Stimulated activated naive CD4-positive, alpha-beta T cell treated with Interleukin-2 at 50 U/mL for 16 hours (primary cell): Measurements from ENCODE around the gene CNKSR3.
"Not testable (repeated sequence)": the region's sequence is repeated elsewhere in the genome, so short reads cannot be mapped to it uniquely, and the experiment has no call there.

Source experiments
- DNase-seq: peaks from one replicate; lab custom pipeline; 2025; lab: John Stamatoyannopoulos, UW

CNKSR3 gene

GRCh38 chr6:154510144-154510905, at the start of gene CNKSR3:
CNKSR3 (minus strand) TSS chr6:154510685; CDS start chr6:154510114, 571 bp downstream.
- no peak for DNase-seq

GRCh38 chr6:154558984-154559383, 48.5 kb upstream of the CNKSR3 start:
- DNase-seq: no peak

- no peak for DNase-seq
Measured at GRCh38 chr6:154558513-154558912, 48.0 kb upstream of the CNKSR3 start.

GRCh38 chr6:154555073-154555677, 44.7 kb upstream of the CNKSR3 start:
- no peak for DNase-seq

GRCh38 chr6:154554491-154554890, 44.0 kb upstream of the CNKSR3 start:
- DNase-seq: no peak

- no peak for DNase-seq
Measured at GRCh38 chr6:154550779-154551178, 40.3 kb upstream of the CNKSR3 start.

GRCh38 chr6:154549179-154549578, 38.7 kb upstream of the CNKSR3 start:
- DNase-seq: no peak

GRCh38 chr6:154548130-154548830, 37.8 kb upstream of the CNKSR3 start:
- DNase-seq: no peak

GRCh38 chr6:154543628-154544027, 33.1 kb upstream of the CNKSR3 start:
- no peak for DNase-seq

GRCh38 chr6:154542747-154543146, 32.3 kb upstream of the CNKSR3 start:
- no peak for DNase-seq

GRCh38 chr6:154541837-154542236, 31.4 kb upstream of the CNKSR3 start:
- DNase-seq: not testable (repeated sequence)

GRCh38 chr6:154539593-154540269, 29.2 kb upstream of the CNKSR3 start:
- DNase-seq: no peak

- DNase-seq: no peak
Measured at GRCh38 chr6:154538640-154539191, 28.2 kb upstream of the CNKSR3 start.

GRCh38 chr6:154537511-154538325, 27.2 kb upstream of the CNKSR3 start:
- DNase-seq: no peak

GRCh38 chr6:154536999-154537398, 26.5 kb upstream of the CNKSR3 start:
- no peak for DNase-seq

GRCh38 chr6:154536255-154536654, 25.8 kb upstream of the CNKSR3 start:
- DNase-seq: no peak

GRCh38 chr6:154535851-154536250, 25.4 kb upstream of the CNKSR3 start:
- no peak for DNase-seq

- no peak for DNase-seq
Measured at GRCh38 chr6:154535147-154535546, 24.7 kb upstream of the CNKSR3 start.

GRCh38 chr6:154534531-154534930, 24.0 kb upstream of the CNKSR3 start:
- DNase-seq: no peak

GRCh38 chr6:154532426-154532825, 21.9 kb upstream of the CNKSR3 start:
- no peak for DNase-seq

GRCh38 chr6:154529957-154530356, 19.5 kb upstream of the CNKSR3 start:
- DNase-seq: no peak
